ENCODE results near the gene COBLL1. TPM values are rescaled to one million over a fixed set of nuclear protein-coding genes. Genes with fewer than 3 reads are reported as not detected.
A peak's percentile ranks its signal among the peaks of the same experiment; 100 is the strongest.

Gene COBLL1
- total and polyA plus RNA-seq, 2 donors (not counting 1 experiment from before 2014, with no cell fraction given): 10.1 to 11.9 TPM

DNA sequence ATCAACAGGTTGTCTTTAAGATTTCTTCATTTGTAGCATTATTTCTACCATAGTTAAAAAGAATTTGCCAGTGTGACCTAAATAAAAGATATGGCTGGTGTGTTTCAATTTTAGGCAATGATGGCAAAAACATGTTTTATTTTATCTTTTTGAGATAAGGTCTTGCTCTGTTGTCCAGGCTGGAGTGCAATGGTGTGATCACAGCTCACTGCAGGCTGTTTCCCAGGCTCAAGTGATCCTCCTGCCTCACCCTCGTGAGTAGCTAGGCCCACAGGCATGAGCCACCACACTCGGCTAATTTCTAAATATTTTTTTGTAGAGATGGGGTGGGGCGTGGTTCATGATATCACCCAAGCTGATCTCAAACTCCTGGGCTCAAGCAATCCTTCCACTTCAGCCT, 47.0 kb upstream of the COBLL1 start:
- Histone ChIP-seq H3K4me3 (replicated peaks in 1 of 4; ENCODE audit: control extremely low read depth in 1 of 4, insufficient read depth in 1 of 4, low read depth in 3 of 4, low read length in 4 of 4) (no peak overlapping the region), H2AFZ (ENCODE audit: low read length) (no peak overlapping the region), H3K27me3 (ENCODE audit: control insufficient read depth, insufficient read depth, low read length) (no peaks in the 10 kb centered on the region), H3K27ac (ENCODE audit: insufficient read depth, low read length) (no peak overlapping the region), H3K4me1 (ENCODE audit: control insufficient read depth, extremely low read depth, insufficient read depth, low read length) (no peaks in the 10 kb centered on the region), H3K9ac (ENCODE audit: insufficient read depth, low read length) (no peak overlapping the region), H3K36me3 (ENCODE audit: control insufficient read depth, insufficient read depth, low read length) (no peaks in the 10 kb centered on the region), H3K79me2 (ENCODE audit: control insufficient read depth, insufficient read depth, low read length) (no peaks in the 10 kb centered on the region), H3K9me3 (ENCODE audit: control insufficient read depth, insufficient read depth, low read depth, low read length) (no peaks in the 10 kb centered on the region), H4K20me1 (ENCODE audit: control insufficient read depth, extremely low read depth, insufficient read depth, low read length) (no peaks in the 10 kb centered on the region), H3K4me2 (ENCODE audit: extremely low read depth, insufficient read depth, low read length) (no peak overlapping the region)
- no peak for TF ChIP-seq EZH2 (IDR thresholded peaks at IDR 0.05; ENCODE audit: low read length, missing control alignments)
- TF ChIP-seq, protein P1, sequence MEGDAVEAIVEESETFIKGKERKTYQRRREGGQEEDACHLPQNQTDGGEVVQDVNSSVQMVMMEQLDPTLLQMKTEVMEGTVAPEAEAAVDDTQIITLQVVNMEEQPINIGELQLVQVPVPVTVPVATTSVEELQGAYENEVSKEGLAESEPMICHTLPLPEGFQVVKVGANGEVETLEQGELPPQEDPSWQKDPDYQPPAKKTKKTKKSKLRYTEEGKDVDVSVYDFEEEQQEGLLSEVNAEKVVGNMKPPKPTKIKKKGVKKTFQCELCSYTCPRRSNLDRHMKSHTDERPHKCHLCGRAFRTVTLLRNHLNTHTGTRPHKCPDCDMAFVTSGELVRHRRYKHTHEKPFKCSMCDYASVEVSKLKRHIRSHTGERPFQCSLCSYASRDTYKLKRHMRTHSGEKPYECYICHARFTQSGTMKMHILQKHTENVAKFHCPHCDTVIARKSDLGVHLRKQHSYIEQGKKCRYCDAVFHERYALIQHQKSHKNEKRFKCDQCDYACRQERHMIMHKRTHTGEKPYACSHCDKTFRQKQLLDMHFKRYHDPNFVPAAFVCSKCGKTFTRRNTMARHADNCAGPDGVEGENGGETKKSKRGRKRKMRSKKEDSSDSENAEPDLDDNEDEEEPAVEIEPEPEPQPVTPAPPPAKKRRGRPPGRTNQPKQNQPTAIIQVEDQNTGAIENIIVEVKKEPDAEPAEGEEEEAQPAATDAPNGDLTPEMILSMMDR (conservative IDR thresholded peaks at IDR 0.05 in 1 of 2, IDR thresholded peaks at IDR 0.05 in 1 of 2; ENCODE audit: low read depth in 1 of 2, low read length in 2 of 2): no peak
- no peak for DNase-seq (ENCODE audit: low read depth in 2 of 2)

GRCh38 chr2:164887434-164888144, 46.0 kb upstream of the COBLL1 start:
- no peak overlapping the region for H2AFZ ChIP-seq (ENCODE audit: low read length)
- no peaks in the 10 kb centered on the region for H3K79me2 ChIP-seq (ENCODE audit: control insufficient read depth, insufficient read depth, low read length)
- H3K9ac ChIP-seq (ENCODE audit: insufficient read depth, low read length): no peak overlapping the region
- no peaks in the 10 kb centered on the region for H3K4me1 ChIP-seq (ENCODE audit: control insufficient read depth, extremely low read depth, insufficient read depth, low read length)
- H3K9me3 ChIP-seq (ENCODE audit: control insufficient read depth, insufficient read depth, low read depth, low read length): no peaks in the 10 kb centered on the region
- H3K4me3 ChIP-seq (replicated peaks in 1 of 4; ENCODE audit: control extremely low read depth in 1 of 4, insufficient read depth in 1 of 4, low read depth in 3 of 4, low read length in 4 of 4): no peak overlapping the region
- no peak overlapping the region for H3K4me2 ChIP-seq (ENCODE audit: extremely low read depth, insufficient read depth, low read length)
- no peaks in the 10 kb centered on the region for H4K20me1 ChIP-seq (ENCODE audit: control insufficient read depth, extremely low read depth, insufficient read depth, low read length)
- no peak overlapping the region for H3K27ac ChIP-seq (ENCODE audit: insufficient read depth, low read length)
- no peak for TF ChIP-seq EZH2 (IDR thresholded peaks at IDR 0.05; ENCODE audit: low read length, missing control alignments)
- TF ChIP-seq, protein P1 (conservative IDR thresholded peaks at IDR 0.05 in 1 of 2, IDR thresholded peaks at IDR 0.05 in 1 of 2; ENCODE audit: low read depth in 1 of 2, low read length in 2 of 2): no peak
- H3K27me3 ChIP-seq (ENCODE audit: control insufficient read depth, insufficient read depth, low read length): no peaks in the 10 kb centered on the region
- H3K36me3 ChIP-seq (ENCODE audit: control insufficient read depth, insufficient read depth, low read length): no peaks in the 10 kb centered on the region
- no peak for DNase-seq (ENCODE audit: low read depth in 2 of 2)

- H3K4me1 ChIP-seq (ENCODE audit: control insufficient read depth, extremely low read depth, insufficient read depth, low read length): no peaks in the 10 kb centered on the region
- no peak overlapping the region for H3K4me2 ChIP-seq (ENCODE audit: extremely low read depth, insufficient read depth, low read length)
- H3K79me2 ChIP-seq (ENCODE audit: control insufficient read depth, insufficient read depth, low read length): no peaks in the 10 kb centered on the region
- H3K27ac ChIP-seq (ENCODE audit: insufficient read depth, low read length): no peak overlapping the region
- H2AFZ ChIP-seq (ENCODE audit: low read length): no peak overlapping the region
- H3K9me3 ChIP-seq (ENCODE audit: control insufficient read depth, insufficient read depth, low read depth, low read length): no peaks in the 10 kb centered on the region
- H3K9ac ChIP-seq (ENCODE audit: insufficient read depth, low read length): no peak overlapping the region
- DNase-seq (ENCODE audit: low read depth in 2 of 2): peak in 1 of 2 donors; percentile 32
- TF ChIP-seq EZH2 (IDR thresholded peaks at IDR 0.05; ENCODE audit: low read length, missing control alignments): no peak
- TF ChIP-seq, protein P1 (conservative IDR thresholded peaks at IDR 0.05 in 1 of 2, IDR thresholded peaks at IDR 0.05 in 1 of 2; ENCODE audit: low read depth in 1 of 2, low read length in 2 of 2): no peak
- no peak overlapping the region for H3K4me3 ChIP-seq (replicated peaks in 1 of 4; ENCODE audit: control extremely low read depth in 1 of 4, insufficient read depth in 1 of 4, low read depth in 3 of 4, low read length in 4 of 4)
- H4K20me1 ChIP-seq (ENCODE audit: control insufficient read depth, extremely low read depth, insufficient read depth, low read length): no peaks in the 10 kb centered on the region
- no peaks in the 10 kb centered on the region for H3K36me3 ChIP-seq (ENCODE audit: control insufficient read depth, insufficient read depth, low read length)
- no peaks in the 10 kb centered on the region for H3K27me3 ChIP-seq (ENCODE audit: control insufficient read depth, insufficient read depth, low read length)
These were observed 40.7 kb upstream of the COBLL1 start for GRCh38 chr2:164882276-164882675.

Measured in fibroblast of lung (primary cell).